K562 (cell line): ENCODE data around the gene BRF1. TPM values are rescaled to one million over a fixed set of nuclear protein-coding genes. Genes with fewer than 3 reads are reported as not detected.
A peak's percentile ranks its signal among the peaks of the same experiment; 100 is the strongest.

Source experiments
- ATAC-seq: fragments of 200-7000 bp; cut with Tn5 transposase; 3 replicates; pipeline ENCODE4 v1.9.1; 2020; ENCODE audit warnings: moderate library complexity
- BruUV-seq: library from RNA; stranded (reverse); fragments of 400-500 nt; replicated peaks from 2 replicates; lab custom pipeline; 2021; lab: Mats Ljungman, UMichigan
- CTCF ChIA-PET: fragments of 300-600 bp; formaldehyde crosslinking; extraction: SDS; loops from one replicate; lab custom pipeline; 2021; ENCODE audit warnings: low intra/inter-chr PET ratio; lab: Yijun Ruan, JAX
- POLR2A ChIA-PET: fragments of 300-600, 350-650 bp; sonication (Branson Sonifier 250); formaldehyde crosslinking; extraction: SDS; loops from one replicate; lab custom pipeline; 2021; ENCODE audit warnings: antibody characterized with exemption, inconsistent platforms; lab: Yijun Ruan, JAX
- DNase-seq, 4 experiments: peaks; one replicate each; pipeline versions ENCODE4 v3.0.0 to v3.0.0-alpha.2; 2011 to 2018; ENCODE audit warnings: low spot score in 3 of 4, mixed read lengths in 3 of 4; ENCODE audit errors: extremely low read depth in 1 of 4
- FAIRE-seq: peaks from 2 replicates; lab custom pipeline; 2011; peaks lifted over from hg19 to GRCh38; lab: Jason Lieb, UNC
- H2AFZ ChIP-seq: 2 replicates; pipeline ENCODE4 v1.6.0; 2011; ENCODE audit warnings: low read depth, low read length, control low read depth, inconsistent platforms
- H3K27ac ChIP-seq: fragments of 200-600 bp; 3 replicates; pipeline ENCODE4 v1.8.0; 2011; ENCODE audit warnings: low read depth, mild to moderate bottlenecking, control low read depth, inconsistent platforms, low read length, moderate library complexity, mixed read lengths; ENCODE audit errors: extremely low read depth
- H3K27me3 ChIP-seq, 2 experiments: fragments of 300-600 bp in 1 of 2; 2 replicates in 1 of 2; 3 replicates in 1 of 2; pipeline versions ENCODE4 v1.6.0 to v1.8.0; 2011; ENCODE audit warnings: inconsistent platforms in 2 of 2, low read length in 2 of 2, mild to moderate bottlenecking in 1 of 2, mixed read lengths in 1 of 2, moderate library complexity in 1 of 2; ENCODE audit not compliant: control insufficient read depth in 2 of 2, insufficient read depth in 2 of 2
- H3K36me3 ChIP-seq: fragments of 300-600 bp; 3 replicates; pipeline ENCODE4 v1.8.0; 2011; ENCODE audit warnings: mild to moderate bottlenecking, low read length, inconsistent platforms; ENCODE audit not compliant: control insufficient read depth, insufficient read depth
- H3K4me1 ChIP-seq, 2 experiments: fragments of 200-600 bp in 1 of 2; replicated peaks in 1 of 2; 2 replicates in 1 of 2; 3 replicates in 1 of 2; pipeline versions ENCODE4 v1.5.1 to v1.8.0; 2011; ENCODE audit warnings: inconsistent platforms in 2 of 2, low read length in 2 of 2, mild to moderate bottlenecking in 1 of 2, mixed read lengths in 1 of 2, moderate library complexity in 1 of 2; ENCODE audit not compliant: control insufficient read depth in 2 of 2, insufficient read depth in 2 of 2
- H3K4me2 ChIP-seq: 2 replicates; pipeline ENCODE4 v1.6.1; 2011; ENCODE audit warnings: low read length, control low read depth, inconsistent platforms, mixed read lengths; ENCODE audit not compliant: insufficient read depth
- H3K4me3 ChIP-seq: fragments of 200-600 bp; sonication (generic), shearing (Covaris generic); 2 replicates; pipeline ENCODE4 v1.5.1; 2016; ENCODE audit warnings: control low read depth, inconsistent platforms
- H3K79me2 ChIP-seq: fragments of 200-600 bp; 3 replicates; pipeline ENCODE4 v1.8.0; 2011; ENCODE audit warnings: low read length, inconsistent platforms; ENCODE audit not compliant: control insufficient read depth, insufficient read depth
- H3K9ac ChIP-seq, 2 experiments: 2 replicates each; pipeline versions ENCODE4 v1.6.0 to v1.6.1; 2011; ENCODE audit warnings: low read depth in 2 of 2, low read length in 2 of 2, control low read depth in 1 of 2, inconsistent platforms in 1 of 2, mild to moderate bottlenecking in 1 of 2, mixed read lengths in 1 of 2; ENCODE audit not compliant: insufficient read depth in 1 of 2
- H3K9me1 ChIP-seq: one replicate; pipeline ENCODE4 v1.6.0; 2011; ENCODE audit warnings: inconsistent platforms, mild to moderate bottlenecking, low read length, moderate library complexity; ENCODE audit not compliant: control insufficient read depth, insufficient read depth
- H3K9me3 ChIP-seq: replicated peaks from 2 replicates; pipeline ENCODE4 v1.5.1; 2011; ENCODE audit warnings: low read depth, low read length, inconsistent platforms; ENCODE audit not compliant: control insufficient read depth, insufficient read depth
- H4K20me1 ChIP-seq: replicated peaks from 2 replicates; pipeline ENCODE4 v1.6.1; 2011; ENCODE audit warnings: low read length, inconsistent platforms, mixed read lengths; ENCODE audit not compliant: control insufficient read depth, insufficient read depth
- BMI1 ChIP-seq: fragments of 150-350 bp; IDR thresholded peaks from 2 replicates; pipeline ENCODE4 v1.6.1; 2014; ENCODE audit warnings: low read length
- C11orf30 ChIP-seq: fragments of 450-650 bp; IDR thresholded peaks from 2 replicates; pipeline ENCODE4 v1.6.1; 2016; ENCODE audit warnings: low read depth, mild to moderate bottlenecking
- MAFF ChIP-seq: IDR thresholded peaks from 2 replicates; pipeline ENCODE4 v1.6.1; 2012; ENCODE audit warnings: low read length, improper control_type of control experiment
- MAFG ChIP-seq: fragments of 450-650 bp; conservative IDR thresholded peaks from 2 replicates; pipeline ENCODE4 v1.6.1; 2016; ENCODE audit warnings: missing genetic modification characterization, missing compliant biosample characterization
- RBM39 ChIP-seq: fragments of 200-400 bp; formaldehyde crosslinking; optimal IDR thresholded peaks from 2 replicates; pipeline ENCODE3; 2018; ENCODE audit warnings: low read depth, low read length
- SRF ChIP-seq, 2 experiments: fragments of 250-450, 450-650 bp in 1 of 2; sonication (Bioruptor Pico) in 1 of 2; sonication (generic) in 1 of 2; formaldehyde crosslinking; IDR thresholded peaks; 2 replicates each; pipeline versions ENCODE4 v1.5.0 to v1.5.1; 2020 to 2022; ENCODE audit warnings: mild to moderate bottlenecking in 1 of 2, missing genetic modification reagents in 1 of 2
- TEAD1 ChIP-seq, 2 experiments: fragments of 450-650 bp in 1 of 2; sonication (generic) in 1 of 2; formaldehyde crosslinking; IDR thresholded peaks; 2 replicates each; pipeline versions ENCODE4 v1.4.0 to v1.8.0; 2020 to 2022; ENCODE audit warnings: mild to moderate bottlenecking in 2 of 2, missing genetic modification reagents in 1 of 2
- ZBTB12 ChIP-seq: fragments of 250-450 bp; sonication (Bioruptor Pico); IDR thresholded peaks from 2 replicates; pipeline ENCODE4 v1.4.0; 2020
- ZNF318 ChIP-seq, 2 experiments: fragments of 450-650 bp; IDR thresholded peaks; 2 replicates each; pipeline ENCODE4 v1.6.1; 2016; ENCODE audit warnings: mild to moderate bottlenecking in 2 of 2, borderline replicate concordance in 1 of 2, low read depth in 1 of 2, moderate library complexity in 1 of 2
- ZNF707 ChIP-seq: fragments of 250-450 bp; sonication (Bioruptor Pico); conservative IDR thresholded peaks from 2 replicates; pipeline ENCODE4 v1.8.0; 2022; ENCODE audit warnings: inconsistent platforms, mild to moderate bottlenecking, moderate library complexity
- WGBS: fragments of 100-300 bp; shearing (Covaris generic); methylation state at CpG from one replicate; pipeline ENCODE4 v1.1.6; 2016; ENCODE audit warnings: low coverage, mixed read lengths; ENCODE audit not compliant: insufficient coverage; ENCODE audit errors: missing lambda C conversion rate; 5-methylcytosine and 5-hydroxymethylcytosine counted together
- in situ Hi-C: fragments of 300-500 bp; cut with MboI; formaldehyde crosslinking; loops from 4 replicates; pipeline ENCODE4 v1.15.0; 2018; ENCODE audit warnings: inconsistent platforms, mixed read lengths
- intact Hi-C: fragments of 100-400 bp; cut with micrococcal nuclease; formaldehyde crosslinking; loops from 2 replicates; pipeline ENCODE4 v1.14.2; 2022
- polyA plus RNA-seq, 8 experiments: library from polyadenylated mRNA; depleted of rRNA in 4 of 8; stranded (reverse) in 5 of 8; unstranded in 3 of 8; fragments of >200 nt; fragmentation: Nextera tagmentation in 2 of 8; fragmentation: Illumina TruSeq in 1 of 8; extraction: Ambion mirVana in 2 of 8; extraction: Trizol in 1 of 8; gene quantifications; 2 replicates each; pipeline versions ENCODE4 v1.2.1 to v1.2.3, GENCODE V29; 2011 to 2014; ENCODE audit warnings: inconsistent platforms in 1 of 8, missing spikeins in 1 of 8
- total RNA-seq, 7 experiments: library from RNA; depleted of rRNA in 6 of 7; stranded (reverse); fragments of >200 nt in 6 of 7; fragmentation: Illumina TruSeq in 2 of 7; extraction: Trizol in 2 of 7; gene quantifications; 2 replicates each; pipeline versions ENCODE4 v1.2.1 to v1.2.3, GENCODE V29; 2011 to 2021; ENCODE audit warnings: low replicate concordance in 1 of 7

The BRF1 gene
- total and polyA plus RNA-seq, 9 of the 15 experiments (the other 6 are each of a cell fraction or from before 2014, with no cell fraction given) = 0.14 to 24.6 (median 8.2) TPM

GRCh38 chr14:105337966-105338741 is 37.4 kb upstream of the BRF1 start:
- DNase-seq = no peak
- H3K79me2 ChIP-seq = no peaks in the 10 kb centered on the region; the same call in 2 of the 3 replicates
- POLR2A ChIA-PET = interaction anchor here (0.6 to 0.7 kb wide), 2 partner anchors 15 to 37 kb away, joined by 3 read pairs; no protein-coding TSS in a partner anchor
- peak; percentile 58 for TF ChIP-seq MAFG (tag)
- no peak for TF ChIP-seq ZNF707
- no peak for TF ChIP-seq TEAD1 (CRISPR knock-in tag; IDR thresholded peaks at IDR 0.05)
- no peak for TF ChIP-seq BMI1
- peak; percentile 73 for TF ChIP-seq C11orf30
- no peak for TF ChIP-seq ZNF318 (IDR thresholded peaks at IDR 0.05; ENCODE audit: borderline replicate concordance in 1 of 2, low read depth in 1 of 2)
- TF ChIP-seq RBM39 = no peak
- peak; percentile 75 for TF ChIP-seq MAFF
- TF ChIP-seq ZBTB12 (CRISPR knock-in tag) = no peak
- no peak for TF ChIP-seq SRF (CRISPR knock-in tag; IDR thresholded peaks at IDR 0.05)

More at GRCh38 chr14:105337966-105338741, 37.4 kb upstream of the BRF1 start:
- WGBS = 72% methylated on average over 10 of the region's 18 CpGs
- no peak overlapping the region for H3K4me2 ChIP-seq
- H3K9ac ChIP-seq = peak overlapping the region in 1 of 2 experiments; percentile 48; a peak in 1 of 4 replicates
- no peaks in the 10 kb centered on the region for H3K27me3 ChIP-seq
- peaks cover 0 to 30% of the 10 kb centered on the region in 2 experiments; a peak in 2 of 5 replicates for H3K4me1 ChIP-seq
- no TSS peak for BruUV-seq
- no peaks in the 10 kb centered on the region for H3K9me3 ChIP-seq
- H3K27ac ChIP-seq = no peak overlapping the region
- in situ Hi-C loops (no loop called here), intact Hi-C loops (no loop called here)
- no peak for ATAC-seq
- 0 out of 2 replicates have a peak, but pooled peaks cover 4% of the 10 kb centered on the region for H4K20me1 ChIP-seq
- no peaks in the 10 kb centered on the region for H3K36me3 ChIP-seq
- FAIRE-seq = no peak
- no peak overlapping the region for H2AFZ ChIP-seq
- no peaks in the 10 kb centered on the region for H3K9me1 ChIP-seq
- no peak overlapping the region for H3K4me3 ChIP-seq
- CTCF ChIA-PET = no interaction called here
